H9 (cell line): ENCODE results near the gene LDLRAD4. TPM values are rescaled to one million over a fixed set of nuclear protein-coding genes. Genes with fewer than 3 reads are reported as not detected.

Experiments
- DNase-seq: peaks from one replicate; pipeline ENCODE4 v3.0.0-alpha.2; 2017
- H2AFZ ChIP-seq: one replicate; pipeline ENCODE4 v1.6.1; 2013; ENCODE audit warnings: mild to moderate bottlenecking, low read length, control low read depth, moderate library complexity
- H2AK5ac ChIP-seq: 2 replicates; pipeline ENCODE4 v1.6.1; 2013; ENCODE audit warnings: low read length, control low read depth, mixed read lengths; ENCODE audit not compliant: insufficient read length
- H2BK120ac ChIP-seq: one replicate; pipeline ENCODE4 v1.6.1; 2013; ENCODE audit warnings: low read depth, mild to moderate bottlenecking, low read length, control low read depth, inconsistent platforms; ENCODE audit not compliant: poor library complexity, severe bottlenecking
- H2BK12ac ChIP-seq: 2 replicates; pipeline ENCODE4 v1.6.1; 2013; ENCODE audit warnings: low read length, control low read depth, mixed read lengths, low read depth; ENCODE audit not compliant: insufficient read length
- H2BK15ac ChIP-seq: 2 replicates; pipeline ENCODE4 v1.6.1; 2013; ENCODE audit warnings: low read depth, low read length, control low read depth
- H2BK20ac ChIP-seq: one replicate; pipeline ENCODE4 v1.6.1; 2013; ENCODE audit warnings: low read depth, mild to moderate bottlenecking, low read length, control low read depth, inconsistent platforms; ENCODE audit not compliant: poor library complexity, severe bottlenecking
- H2BK5ac ChIP-seq: 2 replicates; pipeline ENCODE4 v1.6.1; 2013; ENCODE audit warnings: low read length, control low read depth, mixed read lengths; ENCODE audit not compliant: insufficient read length
- H3K14ac ChIP-seq: 2 replicates; pipeline ENCODE4 v1.6.1; 2013; ENCODE audit warnings: low read length, control low read depth; ENCODE audit not compliant: insufficient read depth
- H3K18ac ChIP-seq: 2 replicates; pipeline ENCODE4 v1.6.1; 2013; ENCODE audit warnings: low read depth, mild to moderate bottlenecking, mixed read lengths, low read length, control low read depth; ENCODE audit not compliant: insufficient read length
- H3K23ac ChIP-seq: 2 replicates; pipeline ENCODE4 v1.6.1; 2013; ENCODE audit warnings: low read length, control low read depth, mixed read lengths, low read depth; ENCODE audit not compliant: insufficient read length
- H3K23me2 ChIP-seq: 2 replicates; pipeline ENCODE4 v1.6.1; 2013; ENCODE audit warnings: low read depth, mild to moderate bottlenecking, mixed read lengths, low read length, control low read depth; ENCODE audit not compliant: insufficient read length, poor library complexity, severe bottlenecking
- H3K27ac ChIP-seq: 2 replicates; pipeline ENCODE4 v1.5.1; 2013; ENCODE audit warnings: low read length, control low read depth, mixed read lengths, low read depth; ENCODE audit not compliant: insufficient read length
- H3K27me3 ChIP-seq: 2 replicates; pipeline ENCODE4 v1.6.1; 2013; ENCODE audit warnings: low read length, control low read depth, inconsistent platforms; ENCODE audit not compliant: insufficient read depth
- H3K4ac ChIP-seq: 2 replicates; pipeline ENCODE4 v1.6.1; 2013; ENCODE audit warnings: low read depth, mild to moderate bottlenecking, control low read depth, inconsistent platforms, low read length, moderate library complexity
- H3K4me1 ChIP-seq: 2 replicates; pipeline ENCODE4 v1.6.1; 2013; ENCODE audit warnings: low read length, control low read depth, inconsistent platforms; ENCODE audit not compliant: insufficient read depth
- H3K4me2 ChIP-seq: 2 replicates; pipeline ENCODE4 v1.6.1; 2013; ENCODE audit warnings: low read length, control low read depth, mixed read lengths; ENCODE audit not compliant: insufficient read length, insufficient read depth
- H3K56ac ChIP-seq: 2 replicates; pipeline ENCODE4 v1.6.1; 2013; ENCODE audit warnings: low read depth, mild to moderate bottlenecking, mixed read lengths, low read length, control low read depth; ENCODE audit not compliant: insufficient read length
- H3K79me1 ChIP-seq: 2 replicates; pipeline ENCODE4 v1.6.1; 2013; ENCODE audit warnings: low read depth, mild to moderate bottlenecking, moderate library complexity, low read length, control low read depth, inconsistent platforms; ENCODE audit not compliant: insufficient read depth, poor library complexity, severe bottlenecking
- H3K79me2 ChIP-seq: 2 replicates; pipeline ENCODE4 v1.6.1; 2013; ENCODE audit warnings: low read length, control low read depth, inconsistent platforms; ENCODE audit not compliant: insufficient read depth
- H3K9ac ChIP-seq: 2 replicates; pipeline ENCODE4 v1.6.1; 2013; ENCODE audit warnings: low read length, control low read depth, mixed read lengths; ENCODE audit not compliant: insufficient read length; ENCODE audit errors: extremely low read depth
- H3K9me3 ChIP-seq: one replicate; pipeline ENCODE4 v1.6.1; 2013; ENCODE audit warnings: low read depth, low read length, inconsistent platforms; ENCODE audit not compliant: control insufficient read depth
- H3T11ph ChIP-seq: one replicate; pipeline ENCODE4 v1.6.1; 2013; ENCODE audit warnings: mild to moderate bottlenecking, low read length, control low read depth, inconsistent platforms
- H4K20me1 ChIP-seq: one replicate; pipeline ENCODE4 v1.6.1; 2013; ENCODE audit not compliant: control insufficient read depth, insufficient read length, insufficient read depth
- H4K5ac ChIP-seq: 2 replicates; pipeline ENCODE4 v1.6.1; 2013; ENCODE audit warnings: low read depth, mild to moderate bottlenecking, mixed read lengths, low read length, control low read depth; ENCODE audit not compliant: insufficient read length
- H4K8ac ChIP-seq: replicated peaks from 2 replicates; pipeline ENCODE4 v1.6.1; 2013; ENCODE audit warnings: low read length, control low read depth, mixed read lengths, low read depth; ENCODE audit not compliant: insufficient read length
- H4K91ac ChIP-seq: 2 replicates; pipeline ENCODE4 v1.6.1; 2013; ENCODE audit warnings: low read depth, mild to moderate bottlenecking, moderate library complexity, mixed read lengths, low read length, control low read depth; ENCODE audit not compliant: insufficient read length
- H3K27ac Mint-ChIP-seq, 3 experiments: 2 replicates in 2 of 3; 3 replicates in 1 of 3; pipeline ENCODE4 v1.8.0; 2020 to 2021; ENCODE audit warnings: mixed read lengths in 3 of 3, mild to moderate bottlenecking in 1 of 3, moderate library complexity in 1 of 3
- H3K27me3 Mint-ChIP-seq: 2 replicates; pipeline ENCODE4 v1.8.0; 2021; ENCODE audit warnings: low read depth, mild to moderate bottlenecking, moderate library complexity, mixed read lengths
- H3K36me3 Mint-ChIP-seq, 3 experiments: 2 replicates in 2 of 3; 3 replicates in 1 of 3; pipeline ENCODE4 v1.8.0; 2020 to 2021; ENCODE audit warnings: low read depth in 3 of 3, mixed read lengths in 3 of 3; ENCODE audit not compliant: insufficient read depth in 1 of 3
- H3K4me1 Mint-ChIP-seq, 2 experiments: 2 replicates each; pipeline ENCODE4 v1.8.0; 2020; ENCODE audit warnings: mixed read lengths in 2 of 2
- H3K4me3 Mint-ChIP-seq, 2 experiments: 2 replicates in 1 of 2; 3 replicates in 1 of 2; pipeline ENCODE4 v1.8.0; 2020 to 2021; ENCODE audit warnings: mild to moderate bottlenecking in 2 of 2, mixed read lengths in 2 of 2, moderate library complexity in 1 of 2
- H3K9me3 Mint-ChIP-seq, 2 experiments: 2 replicates in 1 of 2; 3 replicates in 1 of 2; pipeline ENCODE4 v1.8.0; 2020; ENCODE audit warnings: mild to moderate bottlenecking in 2 of 2, mixed read lengths in 2 of 2, moderate library complexity in 1 of 2
- WGBS: extraction: QIAGEN DNeasy Blood & Tissue Kit; methylation state at CpG from one replicate; pipeline ENCODE4 v1.1.7; 2013; ENCODE audit warnings: missing lambda C conversion rate, low lambda C conversion rate, mixed read lengths; ENCODE audit not compliant: insufficient read length; ENCODE audit errors: extremely low coverage; 5-methylcytosine and 5-hydroxymethylcytosine counted together
- total RNA-seq: library from RNA; stranded (reverse); gene quantifications from 2 replicates; pipeline ENCODE4 v1.2.1, GENCODE V29; 2021
- TF ChIP-seq, protein P1 (sequence below): fragments of 200-600 bp; sonication (generic); conservative IDR thresholded peaks from 3 replicates; pipeline ENCODE4 v1.8.0; 2021; ENCODE audit warnings: antibody characterized with exemption, mild to moderate bottlenecking

LDLRAD4 gene
- total RNA-seq, 1 experiment from 2014 or later = 3.9 TPM

DNA sequence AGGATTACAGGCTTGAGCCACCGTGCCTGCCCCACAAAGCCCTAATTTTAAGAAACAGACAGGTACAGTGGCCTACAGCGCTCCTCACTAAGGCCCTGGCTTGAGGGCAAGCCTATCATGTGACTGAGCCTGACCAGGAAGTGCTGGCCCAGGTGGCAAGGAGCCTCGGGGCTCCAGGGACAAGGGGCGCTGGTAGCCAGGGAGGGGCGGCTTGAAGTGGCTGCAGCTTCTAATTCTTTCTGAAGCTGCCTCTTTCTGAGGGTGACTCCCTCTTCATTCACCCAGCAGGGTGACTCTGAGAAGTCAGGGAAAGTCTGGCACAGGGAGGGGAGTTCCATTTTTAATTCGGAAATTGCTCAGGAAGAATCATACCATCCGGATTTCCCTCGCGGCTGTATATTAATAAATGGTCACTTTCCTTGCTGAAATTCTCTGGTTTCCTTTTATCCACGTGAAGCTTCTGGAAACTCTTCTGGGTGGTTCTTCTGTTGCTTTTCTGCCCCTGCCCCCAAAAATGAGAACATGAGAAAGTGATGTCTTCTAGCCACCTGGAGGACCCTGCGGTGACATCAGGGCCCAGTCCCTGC, 392.1 kb downstream of the LDLRAD4 start:
- no peak overlapping the region for H2BK20ac ChIP-seq
- H3K23ac ChIP-seq = no peak overlapping the region
- H2AFZ ChIP-seq = no peak overlapping the region
- no peak overlapping the region for H2AK5ac ChIP-seq
- peak; percentile 26 for DNase-seq
- peak overlapping the region; percentile 38 for H3K18ac ChIP-seq
- H3K27me3 ChIP-seq = no peaks in the 10 kb centered on the region; the same call in 1 of the 2 replicates
- H3K27ac Mint-ChIP-seq = no peak overlapping the region
- H3T11ph ChIP-seq = no peak overlapping the region
- H4K91ac ChIP-seq = no peak overlapping the region
- no peak overlapping the region for H3K27ac ChIP-seq
- no peaks in the 10 kb centered on the region for H3K36me3 Mint-ChIP-seq
- H2BK12ac ChIP-seq = no peak overlapping the region
- peaks cover 17 to 22% of the 10 kb centered on the region in 2 experiments for H3K4me1 Mint-ChIP-seq
- peaks cover 16% of the 10 kb centered on the region for H3K27me3 Mint-ChIP-seq
- H3K9me3 Mint-ChIP-seq = no peaks in the 10 kb centered on the region
- H4K20me1 ChIP-seq = no peaks in the 10 kb centered on the region
- no peaks in the 10 kb centered on the region for H3K4me1 ChIP-seq
- H3K9me3 ChIP-seq = no peaks in the 10 kb centered on the region
- TF ChIP-seq, protein P1, sequence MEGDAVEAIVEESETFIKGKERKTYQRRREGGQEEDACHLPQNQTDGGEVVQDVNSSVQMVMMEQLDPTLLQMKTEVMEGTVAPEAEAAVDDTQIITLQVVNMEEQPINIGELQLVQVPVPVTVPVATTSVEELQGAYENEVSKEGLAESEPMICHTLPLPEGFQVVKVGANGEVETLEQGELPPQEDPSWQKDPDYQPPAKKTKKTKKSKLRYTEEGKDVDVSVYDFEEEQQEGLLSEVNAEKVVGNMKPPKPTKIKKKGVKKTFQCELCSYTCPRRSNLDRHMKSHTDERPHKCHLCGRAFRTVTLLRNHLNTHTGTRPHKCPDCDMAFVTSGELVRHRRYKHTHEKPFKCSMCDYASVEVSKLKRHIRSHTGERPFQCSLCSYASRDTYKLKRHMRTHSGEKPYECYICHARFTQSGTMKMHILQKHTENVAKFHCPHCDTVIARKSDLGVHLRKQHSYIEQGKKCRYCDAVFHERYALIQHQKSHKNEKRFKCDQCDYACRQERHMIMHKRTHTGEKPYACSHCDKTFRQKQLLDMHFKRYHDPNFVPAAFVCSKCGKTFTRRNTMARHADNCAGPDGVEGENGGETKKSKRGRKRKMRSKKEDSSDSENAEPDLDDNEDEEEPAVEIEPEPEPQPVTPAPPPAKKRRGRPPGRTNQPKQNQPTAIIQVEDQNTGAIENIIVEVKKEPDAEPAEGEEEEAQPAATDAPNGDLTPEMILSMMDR = no peak
- H3K4me2 ChIP-seq = peak overlapping the region; percentile 22
- no peak overlapping the region for H3K56ac ChIP-seq
- H2BK120ac ChIP-seq = no peak overlapping the region
- no peak overlapping the region for H2BK5ac ChIP-seq
- H3K4ac ChIP-seq = no peak overlapping the region
- H4K8ac ChIP-seq = no peak overlapping the region
- no peak overlapping the region for H2BK15ac ChIP-seq
- no peaks in the 10 kb centered on the region for H3K23me2 ChIP-seq
- 0 out of 2 replicates have a peak overlapping the region, but pooled peaks have one; percentile 39 for H3K14ac ChIP-seq
- no peaks in the 10 kb centered on the region for H3K79me2 ChIP-seq
- WGBS = no CpG with 5 or more reads among the region's 11 CpGs
- no peak overlapping the region for H4K5ac ChIP-seq
- H3K9ac ChIP-seq = no peak overlapping the region
- H3K4me3 Mint-ChIP-seq = peak overlapping the region in 1 of 2 experiments; percentile 72; a peak in 3 of 5 replicates
- no peaks in the 10 kb centered on the region for H3K79me1 ChIP-seq
